Mucosa of rectum (tissue), 2 donors: ENCODE measurements around the gene MAN2A1.

Source experiments
- H3K27ac ChIP-seq, 2 donors: one replicate each; pipeline ENCODE4 v1.7.0; 2013; ENCODE audit warnings: inconsistent platforms in 2 of 2, low read depth in 2 of 2, low read length in 2 of 2
- H3K27me3 ChIP-seq, 2 donors: one replicate each; pipeline ENCODE4 v1.7.0; 2013; ENCODE audit warnings: low read length in 2 of 2; ENCODE audit not compliant: control insufficient read depth in 2 of 2, insufficient read depth in 2 of 2
- H3K36me3 ChIP-seq, 2 donors: one replicate each; pipeline ENCODE4 v1.7.0; 2013; ENCODE audit warnings: low read length in 2 of 2; ENCODE audit not compliant: control insufficient read depth in 2 of 2, insufficient read depth in 2 of 2
- H3K4me1 ChIP-seq, 2 donors: one replicate each; pipeline ENCODE4 v1.7.0; 2013; ENCODE audit warnings: low read length in 2 of 2, mild to moderate bottlenecking in 1 of 2; ENCODE audit not compliant: control insufficient read depth in 2 of 2, insufficient read depth in 2 of 2
- H3K4me3 ChIP-seq, 2 donors: one replicate each; pipeline ENCODE4 v1.7.0; 2013; ENCODE audit warnings: low read length in 2 of 2
- H3K9ac ChIP-seq, 2 donors: one replicate each; pipeline ENCODE4 v1.7.0; 2013; ENCODE audit warnings: low read length in 2 of 2, low read depth in 1 of 2, mild to moderate bottlenecking in 1 of 2
- H3K9me3 ChIP-seq, 2 donors: one replicate each; pipeline ENCODE4 v1.7.0; 2013; ENCODE audit warnings: low read length in 2 of 2; ENCODE audit not compliant: control insufficient read depth in 2 of 2
- donor health status: healthy.
- donor health status: Normal muscosa, but diverticular disease.

MAN2A1 gene

GRCh38 chr5:109743770-109744212 lies 54.1 kb downstream of the MAN2A1 start:
- H3K27me3 ChIP-seq = no peaks in the 10 kb centered on the region
- H3K4me3 ChIP-seq = no peak overlapping the region
- H3K4me1 ChIP-seq = peaks cover 4 to 7% of the 10 kb centered on the region in 2 donors
- H3K9me3 ChIP-seq = no peaks in the 10 kb centered on the region
- no peak overlapping the region for H3K27ac ChIP-seq
- H3K36me3 ChIP-seq = no peaks in the 10 kb centered on the region
- H3K9ac ChIP-seq = no peak overlapping the region

GRCh38 chr5:109744261-109744660 lies 54.5 kb downstream of the MAN2A1 start:
- Histone ChIP-seq H3K4me1 (peaks cover 4 to 7% of the 10 kb centered on the region in 2 donors), H3K27me3 (no peaks in the 10 kb centered on the region), H3K27ac (no peak overlapping the region), H3K9ac (no peak overlapping the region), H3K36me3 (no peaks in the 10 kb centered on the region), H3K4me3 (no peak overlapping the region), H3K9me3 (no peaks in the 10 kb centered on the region)

- H3K4me1 ChIP-seq = no peaks in the 10 kb centered on the region
- no peaks in the 10 kb centered on the region for H3K36me3 ChIP-seq
- no peak overlapping the region for H3K27ac ChIP-seq
- no peak overlapping the region for H3K9ac ChIP-seq
- H3K27me3 ChIP-seq = no peaks in the 10 kb centered on the region
- no peak overlapping the region for H3K4me3 ChIP-seq
- H3K9me3 ChIP-seq = no peaks in the 10 kb centered on the region
These were observed 58.8 kb downstream of the MAN2A1 start for GRCh38 chr5:109748546-109748945.

DNA sequence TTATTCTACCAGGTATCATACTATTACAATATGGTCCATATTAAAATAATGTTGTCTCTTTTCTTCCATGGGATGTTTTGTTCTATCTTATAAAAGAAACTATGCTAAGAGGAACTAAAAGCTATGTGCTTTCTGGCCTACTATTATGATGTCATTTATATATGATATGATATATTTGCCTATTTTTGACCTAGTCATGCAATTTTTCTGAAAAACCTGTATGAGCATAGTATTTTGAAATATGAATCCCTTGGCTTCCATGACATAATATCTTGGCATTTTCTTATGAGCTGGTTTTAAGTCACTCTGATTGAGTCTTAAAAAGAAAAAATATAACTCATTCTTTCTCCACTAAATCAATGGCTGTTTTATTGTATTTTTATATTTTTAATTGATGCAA lies 60.7 kb downstream of the MAN2A1 start:
- H3K27me3 ChIP-seq = no peaks in the 10 kb centered on the region
- H3K4me1 ChIP-seq = no peaks in the 10 kb centered on the region
- H3K27ac ChIP-seq = no peak overlapping the region

DNA sequence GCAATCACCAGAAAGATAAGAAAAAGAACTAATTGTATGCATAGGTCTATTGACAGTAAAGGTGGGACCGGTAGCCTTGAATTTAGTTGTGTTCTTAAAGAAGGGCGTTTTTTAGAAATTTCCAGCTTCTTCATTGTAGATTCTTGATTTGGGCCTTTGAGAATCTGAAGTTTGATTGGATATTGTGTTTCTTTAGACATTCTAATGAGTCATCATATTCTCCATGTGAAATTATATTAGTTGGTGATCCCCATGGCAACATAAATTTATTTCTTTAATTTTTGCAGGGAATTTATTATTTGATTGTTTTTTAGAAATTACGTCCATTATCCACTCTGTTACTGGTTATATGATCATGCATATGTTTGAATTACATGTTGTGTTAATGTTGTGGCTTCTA lies 63.6 kb downstream of the MAN2A1 start:
- H3K36me3 ChIP-seq = peaks cover 4 to 9% of the 10 kb centered on the region in 2 donors
- no peak overlapping the region for H3K27ac ChIP-seq
- H3K4me1 ChIP-seq = no peaks in the 10 kb centered on the region
- H3K27me3 ChIP-seq = no peaks in the 10 kb centered on the region
- no peak overlapping the region for H3K4me3 ChIP-seq
- no peaks in the 10 kb centered on the region for H3K9me3 ChIP-seq
- H3K9ac ChIP-seq = no peak overlapping the region

More for the DNA sequence above, 60.7 kb downstream of the MAN2A1 start:
- H3K9me3 ChIP-seq = no peaks in the 10 kb centered on the region
- H3K9ac ChIP-seq = no peak overlapping the region
- no peaks in the 10 kb centered on the region for H3K36me3 ChIP-seq
- H3K4me3 ChIP-seq = no peak overlapping the region

GRCh38 chr5:109754319-109754718 lies 64.6 kb downstream of the MAN2A1 start:
- no peaks in the 10 kb centered on the region for H3K27me3 ChIP-seq
- no peak overlapping the region for H3K4me3 ChIP-seq
- H3K9me3 ChIP-seq = no peaks in the 10 kb centered on the region
- H3K36me3 ChIP-seq = peaks cover 4 to 9% of the 10 kb centered on the region in 2 donors
- H3K9ac ChIP-seq = no peak overlapping the region
- H3K27ac ChIP-seq = no peak overlapping the region
- H3K4me1 ChIP-seq = no peaks in the 10 kb centered on the region

DNA sequence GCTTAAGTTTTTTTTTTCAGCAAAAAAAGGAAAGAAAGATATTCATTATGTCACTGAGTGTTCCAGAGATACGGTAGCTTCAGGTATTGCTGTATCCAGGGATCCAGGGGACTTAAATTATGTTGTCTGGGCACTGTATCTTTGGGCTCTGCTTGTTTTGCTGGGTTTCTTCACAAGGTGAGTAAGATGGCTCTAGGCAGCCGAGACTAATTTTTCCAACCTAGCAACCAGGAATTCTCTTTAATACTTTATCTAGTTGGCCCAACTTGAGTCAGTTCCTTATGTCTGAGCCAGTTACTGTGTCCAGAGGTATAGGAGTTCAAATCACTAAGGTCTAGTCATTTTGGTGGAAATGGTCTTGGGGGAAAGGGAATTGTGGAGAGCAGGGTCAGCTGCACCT lies 66.0 kb downstream of the MAN2A1 start:
- Histone ChIP-seq H3K36me3 (peaks cover 4 to 9% of the 10 kb centered on the region in 2 donors), H3K27ac (no peak overlapping the region), H3K9ac (no peak overlapping the region), H3K9me3 (no peaks in the 10 kb centered on the region), H3K4me3 (no peak overlapping the region), H3K27me3 (no peaks in the 10 kb centered on the region), H3K4me1 (no peaks in the 10 kb centered on the region)

DNA sequence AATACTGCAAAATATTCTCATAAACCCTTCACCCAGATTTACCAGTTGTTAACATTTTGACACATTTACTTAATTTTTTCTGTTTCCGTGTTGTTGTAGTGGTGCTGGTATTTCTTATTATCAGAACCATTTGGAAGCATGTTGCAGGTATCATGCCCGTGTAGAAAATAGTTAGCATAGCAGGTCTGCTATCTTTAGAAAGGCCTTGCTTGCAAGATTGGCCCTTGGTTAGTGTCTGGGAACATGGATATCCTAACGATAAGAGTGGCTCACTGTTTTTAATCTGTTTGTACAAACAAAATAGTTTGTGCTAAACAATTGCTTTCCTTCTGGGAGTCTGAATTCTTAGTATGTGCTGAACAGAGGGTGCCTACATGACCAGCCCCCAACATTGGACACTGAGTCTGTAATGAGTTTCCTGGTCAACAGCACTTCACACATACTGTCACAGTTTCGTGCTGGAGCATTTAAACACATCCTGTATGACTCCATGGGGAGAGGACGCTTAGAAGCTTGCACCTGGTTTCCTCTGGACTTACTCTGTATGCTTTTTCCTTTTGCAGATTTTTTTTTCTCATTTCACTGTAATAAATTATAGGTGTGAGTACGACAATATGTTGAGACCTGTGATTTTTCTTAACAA lies 66.9 kb downstream of the MAN2A1 start:
- no peak overlapping the region for H3K4me3 ChIP-seq
- H3K9me3 ChIP-seq = no peaks in the 10 kb centered on the region
- H3K27ac ChIP-seq = no peak overlapping the region
- no peak overlapping the region for H3K9ac ChIP-seq
- no peaks in the 10 kb centered on the region for H3K27me3 ChIP-seq
- H3K4me1 ChIP-seq = no peaks in the 10 kb centered on the region
- H3K36me3 ChIP-seq = peaks cover 4 to 9% of the 10 kb centered on the region in 2 donors

DNA sequence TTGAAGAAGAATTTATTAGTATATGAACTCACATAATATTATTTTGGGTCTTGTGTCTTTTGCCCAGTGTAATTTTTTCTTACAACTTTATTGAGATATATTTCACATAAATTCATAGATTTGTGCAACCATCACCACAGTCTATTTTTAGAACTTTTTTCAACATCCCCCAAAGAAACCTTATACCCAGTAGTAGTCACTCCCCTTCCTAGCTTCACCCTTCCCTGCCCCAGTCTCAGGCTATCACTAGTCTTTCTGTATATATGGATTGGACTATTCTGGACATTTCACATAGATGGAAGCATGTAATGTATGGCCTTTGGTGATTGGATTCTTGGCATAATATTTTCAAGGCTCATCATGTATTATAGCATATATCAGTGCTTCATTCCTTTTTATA lies 67.8 kb downstream of the MAN2A1 start:
- Histone ChIP-seq H3K4me1 (no peaks in the 10 kb centered on the region), H3K4me3 (no peak overlapping the region), H3K9ac (no peak overlapping the region), H3K27me3 (no peaks in the 10 kb centered on the region), H3K27ac (no peak overlapping the region), H3K9me3 (no peaks in the 10 kb centered on the region), H3K36me3 (peaks cover 6 to 11% of the 10 kb centered on the region in 2 donors)

GRCh38 chr5:109759306-109759705 lies 69.6 kb downstream of the MAN2A1 start:
- H3K27me3 ChIP-seq = no peaks in the 10 kb centered on the region
- H3K27ac ChIP-seq = no peak overlapping the region
- H3K4me3 ChIP-seq = no peak overlapping the region
- peaks cover 9 to 12% of the 10 kb centered on the region in 2 donors for H3K36me3 ChIP-seq
- H3K9ac ChIP-seq = no peak overlapping the region
- H3K4me1 ChIP-seq = no peaks in the 10 kb centered on the region
- no peaks in the 10 kb centered on the region for H3K9me3 ChIP-seq
